ENCODE data around the gene PRPF8.

The PRPF8 gene

GRCh38 chr17:1645207-1646171 lies 39.2 kb downstream of the PRPF8 start, which contains the start of gene SCARF1:
SCARF1 (minus strand) TSS chr17:1645732; CDS start chr17:1645697, 35 bp downstream.
- no peak for DNase-seq (ENCODE audit: low read depth)
- no peak within 1 kb of the TSS for H3K4me3 ChIP-seq (ENCODE audit: low read length)
- no peak for TF ChIP-seq CTCF (conservative IDR thresholded peaks at IDR 0.05; ENCODE audit: low read depth, low read length)

GRCh38 chr17:1644493-1645206 lies 40.0 kb downstream of the PRPF8 start:
- DNase-seq (ENCODE audit: low read depth), result no peak
- TF ChIP-seq CTCF (conservative IDR thresholded peaks at IDR 0.05; ENCODE audit: low read depth, low read length), result no peak

GRCh38 chr17:1643999-1644492 lies 40.6 kb downstream of the PRPF8 start:
- DNase-seq (ENCODE audit: low read depth), result no peak
- no peak for TF ChIP-seq CTCF (conservative IDR thresholded peaks at IDR 0.05; ENCODE audit: low read depth, low read length)
- H3K4me3 ChIP-seq (ENCODE audit: low read length), result peak overlapping the region; percentile 8

More at GRCh38 chr17:1644493-1645206, 40.0 kb downstream of the PRPF8 start:
- no peak overlapping the region for H3K4me3 ChIP-seq (ENCODE audit: low read length)

GRCh38 chr17:1643293-1643998 lies 41.2 kb downstream of the PRPF8 start:
- DNase-seq (ENCODE audit: low read depth), result no peak
- TF ChIP-seq CTCF (conservative IDR thresholded peaks at IDR 0.05; ENCODE audit: low read depth, low read length), result peak; percentile 30

GRCh38 chr17:1641065-1641403 lies 43.6 kb downstream of the PRPF8 start:
- H3K4me3 ChIP-seq (ENCODE audit: low read length), result no peak overlapping the region
- no peak for TF ChIP-seq CTCF (conservative IDR thresholded peaks at IDR 0.05; ENCODE audit: low read depth, low read length)
- no peak for DNase-seq (ENCODE audit: low read depth)

More at GRCh38 chr17:1643293-1643998, 41.2 kb downstream of the PRPF8 start:
- peak overlapping the region; percentile 20 for H3K4me3 ChIP-seq (ENCODE audit: low read length)

- DNase-seq (ENCODE audit: low read depth), result no peak
- no peak overlapping the region for H3K4me3 ChIP-seq (ENCODE audit: low read length)
- no peak for TF ChIP-seq CTCF (conservative IDR thresholded peaks at IDR 0.05; ENCODE audit: low read depth, low read length)
Observed at GRCh38 chr17:1640329-1641064, 44.2 kb downstream of the PRPF8 start.

Measured in retinal pigment epithelial cell (primary cell).